HG03439 (cell line): Measurements from ENCODE around the gene CLEC6A.
"Not testable (repeated sequence)": the region's sequence is repeated elsewhere in the genome, so short reads cannot be mapped to it uniquely, and the experiment has no call there.

ENCODE experiments used
- ATAC-seq: cut with Tn5 transposase; IDR thresholded peaks from one replicate; pipeline ENCODE4 v1.9.1; 2021; ENCODE audit warnings: mild to moderate bottlenecking, moderate library complexity; ENCODE audit not compliant: unreplicated experiment

Gene CLEC6A

GRCh38 chr12:8493084-8493483, 37.3 kb downstream of the CLEC6A start:
- ATAC-seq, result peak; percentile 90

- ATAC-seq, result not testable (repeated sequence)
Measured at GRCh38 chr12:8495671-8496070, 39.9 kb downstream of the CLEC6A start.

- not testable (repeated sequence) for ATAC-seq
Measured at GRCh38 chr12:8496074-8496473, 40.3 kb downstream of the CLEC6A start.

GRCh38 chr12:8499616-8500015, 43.9 kb downstream of the CLEC6A start:
- no peak for ATAC-seq

- ATAC-seq, result no peak
Measured at GRCh38 chr12:8501720-8502119, 46.0 kb downstream of the CLEC6A start.

GRCh38 chr12:8504351-8504750, 48.6 kb downstream of the CLEC6A start:
- ATAC-seq, result no peak

- ATAC-seq, result no peak
Measured at GRCh38 chr12:8507596-8507995, 51.8 kb downstream of the CLEC6A start.

GRCh38 chr12:8508223-8508622, 52.5 kb downstream of the CLEC6A start:
- ATAC-seq, result no peak

- ATAC-seq, result no peak
Measured at GRCh38 chr12:8508910-8509841, 53.4 kb downstream of the CLEC6A start.

GRCh38 chr12:8513256-8513655, 57.5 kb downstream of the CLEC6A start, which contains the start of gene CLEC4D:
TSS of gene CLEC4D (plus strand) at chr12:8513503. CDS start at chr12:8513733, 230 bp downstream.
- ATAC-seq, result no peak

- ATAC-seq, result no peak
Measured at GRCh38 chr12:8517971-8518370, 62.2 kb downstream of the CLEC6A start.

- ATAC-seq, result no peak
Measured at GRCh38 chr12:8519171-8519570, 63.4 kb downstream of the CLEC6A start.

GRCh38 chr12:8527250-8528130, 71.7 kb downstream of the CLEC6A start:
- no peak for ATAC-seq
